Measurements from ENCODE around the gene ZNF213.

DNA sequence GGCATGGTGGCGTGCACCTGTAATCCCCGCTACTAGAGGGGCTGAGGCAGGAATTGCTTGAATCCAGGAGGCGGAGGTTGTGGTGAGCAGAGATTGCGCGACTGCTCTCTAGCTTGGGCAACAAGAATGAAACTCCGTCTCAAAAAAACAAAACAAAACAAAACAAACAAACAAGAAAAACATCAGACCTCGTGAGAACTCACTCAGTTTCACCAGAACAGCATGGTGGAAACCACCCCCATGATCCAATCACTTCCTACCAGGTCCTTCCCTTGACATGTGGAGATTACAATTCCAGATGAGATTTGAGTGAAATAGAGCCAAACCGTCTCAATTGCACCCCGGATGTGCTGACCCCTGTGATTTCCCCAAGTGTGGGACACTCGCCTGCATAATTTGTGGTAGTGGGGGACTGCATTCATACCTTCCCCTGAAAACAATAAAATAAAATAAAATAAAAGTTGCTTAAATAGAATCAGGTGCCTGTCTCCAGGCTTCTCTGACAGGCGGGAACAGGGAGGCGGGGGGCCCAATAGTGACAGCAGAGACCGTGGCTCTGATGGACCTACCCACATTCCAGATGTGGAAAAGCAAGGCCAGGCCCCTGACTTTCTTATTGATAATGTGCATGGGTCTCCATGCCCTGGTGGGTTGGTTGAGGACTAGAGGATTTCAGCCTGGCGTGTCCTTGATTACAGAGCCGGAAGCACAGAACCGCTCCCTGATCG, 48.8 kb upstream of the ZNF213 start:
- TF ChIP-seq, protein P1, sequence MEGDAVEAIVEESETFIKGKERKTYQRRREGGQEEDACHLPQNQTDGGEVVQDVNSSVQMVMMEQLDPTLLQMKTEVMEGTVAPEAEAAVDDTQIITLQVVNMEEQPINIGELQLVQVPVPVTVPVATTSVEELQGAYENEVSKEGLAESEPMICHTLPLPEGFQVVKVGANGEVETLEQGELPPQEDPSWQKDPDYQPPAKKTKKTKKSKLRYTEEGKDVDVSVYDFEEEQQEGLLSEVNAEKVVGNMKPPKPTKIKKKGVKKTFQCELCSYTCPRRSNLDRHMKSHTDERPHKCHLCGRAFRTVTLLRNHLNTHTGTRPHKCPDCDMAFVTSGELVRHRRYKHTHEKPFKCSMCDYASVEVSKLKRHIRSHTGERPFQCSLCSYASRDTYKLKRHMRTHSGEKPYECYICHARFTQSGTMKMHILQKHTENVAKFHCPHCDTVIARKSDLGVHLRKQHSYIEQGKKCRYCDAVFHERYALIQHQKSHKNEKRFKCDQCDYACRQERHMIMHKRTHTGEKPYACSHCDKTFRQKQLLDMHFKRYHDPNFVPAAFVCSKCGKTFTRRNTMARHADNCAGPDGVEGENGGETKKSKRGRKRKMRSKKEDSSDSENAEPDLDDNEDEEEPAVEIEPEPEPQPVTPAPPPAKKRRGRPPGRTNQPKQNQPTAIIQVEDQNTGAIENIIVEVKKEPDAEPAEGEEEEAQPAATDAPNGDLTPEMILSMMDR (IDR thresholded peaks at IDR 0.05), result no peak
- no peak for TF ChIP-seq POLR2A (IDR thresholded peaks at IDR 0.05)

Data from adrenal gland (tissue), 5 donors.